ENCODE data around the gene LMBRD2.
"Not testable (repeated sequence)": the region's sequence is repeated elsewhere in the genome, so short reads cannot be mapped to it uniquely, and the experiment has no call there.

Gene LMBRD2

GRCh38 chr5:36151434-36152323, at the start of gene LMBRD2, which contains the start of gene SKP2:
Gene LMBRD2, minus strand, starts transcription at chr5:36151887. Its CDS starts 8,538 bp downstream, at chr5:36143349.
Gene SKP2, plus strand, starts transcription at chr5:36152111. Its CDS starts 152 bp downstream, at chr5:36152263.
- peak; percentile 95 for DNase-seq (ENCODE audit: low read depth)

GRCh38 chr5:36200513-36200912, 48.8 kb upstream of the LMBRD2 start:
- no peak for DNase-seq (ENCODE audit: low read depth)

GRCh38 chr5:36199620-36200019, 47.9 kb upstream of the LMBRD2 start:
- no peak for DNase-seq (ENCODE audit: low read depth)

GRCh38 chr5:36198783-36199182, 47.1 kb upstream of the LMBRD2 start:
- not testable (repeated sequence) for DNase-seq (ENCODE audit: low read depth)

GRCh38 chr5:36198281-36198680, 46.6 kb upstream of the LMBRD2 start:
- DNase-seq (ENCODE audit: low read depth): no peak

GRCh38 chr5:36193746-36194145, 42.1 kb upstream of the LMBRD2 start:
- no peak for DNase-seq (ENCODE audit: low read depth)

- not testable (repeated sequence) for DNase-seq (ENCODE audit: low read depth)
Measured at GRCh38 chr5:36184408-36184807, 32.7 kb upstream of the LMBRD2 start.

GRCh38 chr5:36181774-36182173, 30.1 kb upstream of the LMBRD2 start:
- DNase-seq (ENCODE audit: low read depth): no peak

GRCh38 chr5:36180556-36181350, 29.1 kb upstream of the LMBRD2 start:
- DNase-seq (ENCODE audit: low read depth): no peak

GRCh38 chr5:36179950-36180349, 28.3 kb upstream of the LMBRD2 start:
- DNase-seq (ENCODE audit: low read depth): no peak

- DNase-seq (ENCODE audit: low read depth): no peak
Measured at GRCh38 chr5:36178524-36178890, 26.8 kb upstream of the LMBRD2 start.

GRCh38 chr5:36177715-36178523, 26.2 kb upstream of the LMBRD2 start:
- no peak for DNase-seq (ENCODE audit: low read depth)

GRCh38 chr5:36177154-36177553, 25.5 kb upstream of the LMBRD2 start:
- DNase-seq (ENCODE audit: low read depth): no peak

- DNase-seq (ENCODE audit: low read depth): no peak
Measured at GRCh38 chr5:36175043-36175442, 23.4 kb upstream of the LMBRD2 start.

- DNase-seq (ENCODE audit: low read depth): no peak
Measured at GRCh38 chr5:36174119-36174518, 22.4 kb upstream of the LMBRD2 start.

GRCh38 chr5:36173426-36173825, 21.7 kb upstream of the LMBRD2 start:
- no peak for DNase-seq (ENCODE audit: low read depth)

GRCh38 chr5:36172599-36172998, 20.9 kb upstream of the LMBRD2 start:
- DNase-seq (ENCODE audit: low read depth): no peak

- DNase-seq (ENCODE audit: low read depth): no peak
Measured at GRCh38 chr5:36170832-36171424, 19.2 kb upstream of the LMBRD2 start.

- DNase-seq (ENCODE audit: low read depth): no peak
Measured at GRCh38 chr5:36168737-36169136, 17.1 kb upstream of the LMBRD2 start.

- DNase-seq (ENCODE audit: low read depth): no peak
Measured at GRCh38 chr5:36164461-36164860, 12.8 kb upstream of the LMBRD2 start.

GRCh38 chr5:36162810-36163486, 11.3 kb upstream of the LMBRD2 start:
- no peak for DNase-seq (ENCODE audit: low read depth)
